WERI-Rb-1 (cell line): ENCODE data around the gene SERPINA3.

Experiments
- DNase-seq: peaks from one replicate; pipeline ENCODE4 v3.0.0-alpha.2; 2020
- H3K27ac ChIP-seq: fragments of 250-450 bp; sonication (Bioruptor Pico); 2 replicates; pipeline ENCODE4 v1.5.1; 2020; ENCODE audit warnings: mild to moderate bottlenecking, moderate library complexity
- H3K27me3 ChIP-seq: fragments of 250-450 bp; sonication (Bioruptor Pico); 2 replicates; pipeline ENCODE4 v1.5.1; 2021; ENCODE audit warnings: mild to moderate bottlenecking, low read depth, moderate library complexity; ENCODE audit not compliant: insufficient read depth, severe bottlenecking
- H3K36me3 ChIP-seq: fragments of 250-450 bp; sonication (Bioruptor Pico); 2 replicates; pipeline ENCODE4 v1.5.1; 2020; ENCODE audit warnings: mild to moderate bottlenecking, moderate library complexity
- H3K4me3 ChIP-seq: 2 replicates; pipeline ENCODE4 v1.5.1; 2011; ENCODE audit warnings: low read depth, mild to moderate bottlenecking, control low read depth, low read length
- H3K9me3 ChIP-seq: fragments of 250-450 bp; sonication (Bioruptor Pico); 2 replicates; pipeline ENCODE4 v1.5.1; 2021; ENCODE audit warnings: mild to moderate bottlenecking, moderate library complexity; ENCODE audit not compliant: severe bottlenecking
- CTCF ChIP-seq: IDR thresholded peaks from 2 replicates; pipeline ENCODE4 v1.5.1; 2011; ENCODE audit warnings: low read depth, mild to moderate bottlenecking, control low read depth, inconsistent platforms, low read length

Gene SERPINA3

GRCh38 chr14:94620597-94620996, 8.4 kb downstream of the SERPINA3 start:
- no peak overlapping the region for H3K27ac ChIP-seq
- H3K27me3 ChIP-seq, result peaks cover 40% of the 10 kb centered on the region
- no peak for TF ChIP-seq CTCF
- H3K36me3 ChIP-seq, result no peaks in the 10 kb centered on the region
- no peak for DNase-seq
- H3K9me3 ChIP-seq, result peaks cover 26% of the 10 kb centered on the region
- H3K4me3 ChIP-seq, result no peak overlapping the region

GRCh38 chr14:94621358-94622134, 9.4 kb downstream of the SERPINA3 start:
- Histone ChIP-seq H3K27ac (no peak overlapping the region), H3K9me3 (peaks cover 26% of the 10 kb centered on the region), H3K27me3 (peaks cover 44% of the 10 kb centered on the region), H3K36me3 (no peaks in the 10 kb centered on the region), H3K4me3 (no peak overlapping the region)
- no peak for TF ChIP-seq CTCF
- no peak for DNase-seq

- Histone ChIP-seq H3K36me3 (no peaks in the 10 kb centered on the region), H3K27ac (no peak overlapping the region), H3K4me3 (no peak overlapping the region), H3K27me3 (peaks cover 48% of the 10 kb centered on the region), H3K9me3 (peaks cover 17% of the 10 kb centered on the region)
- no peak for DNase-seq
- TF ChIP-seq CTCF, result no peak
Observed at GRCh38 chr14:94622653-94623421, 10.6 kb downstream of the SERPINA3 start.

- no peak overlapping the region for H3K27ac ChIP-seq
- H3K4me3 ChIP-seq, result no peak overlapping the region
- H3K9me3 ChIP-seq, result peaks cover 11% of the 10 kb centered on the region
- DNase-seq, result no peak
- H3K36me3 ChIP-seq, result no peaks in the 10 kb centered on the region
- peaks cover 50% of the 10 kb centered on the region for H3K27me3 ChIP-seq
- no peak for TF ChIP-seq CTCF
Observed at GRCh38 chr14:94623422-94623809, 11.2 kb downstream of the SERPINA3 start.

- DNase-seq, result no peak
- Histone ChIP-seq H3K27me3 (peaks cover 56% of the 10 kb centered on the region), H3K4me3 (no peak overlapping the region), H3K36me3 (no peaks in the 10 kb centered on the region), H3K9me3 (peaks cover 5% of the 10 kb centered on the region), H3K27ac (no peak overlapping the region)
- TF ChIP-seq CTCF, result no peak
Observed at GRCh38 chr14:94623856-94624499, 11.8 kb downstream of the SERPINA3 start.
